SK-MEL-5 (cell line): Measurements from ENCODE around the gene GUCD1. TPM values are rescaled to one million over a fixed set of nuclear protein-coding genes. Genes with fewer than 3 reads are reported as not detected.

Source experiments
- DNase-seq: peaks from one replicate; pipeline ENCODE4 v3.0.0-alpha.2; 2016; ENCODE audit warnings: low read depth, low spot score
- in situ Hi-C: cut with HindIII; loops from 2 replicates; pipeline ENCODE4 v1.10.0; 2016; ENCODE audit warnings: low sequenced_read_pairs, high pct_unique_total_duplicates, low pct_unique_long_range_greater_than_20kb
- total RNA-seq: library from RNA; depleted of rRNA; stranded (reverse); fragments of >200 nt; shearing (Covaris generic); gene quantifications from 2 replicates; pipeline ENCODE4 v1.2.3, GENCODE V29; 2014

Gene GUCD1
- total RNA-seq, 1 experiment from 2014 or later: 141 TPM

- DNase-seq: no peak
- in situ Hi-C loops: no loop called here
These were observed 38.6 kb downstream of the GUCD1 start for GRCh38 chr22:24516301-24516737.

GRCh38 chr22:24515027-24515338 is 40.0 kb downstream of the GUCD1 start:
- DNase-seq: no peak
- in situ Hi-C loops: no loop called here

GRCh38 chr22:24514241-24515026 is 40.5 kb downstream of the GUCD1 start:
- no peak for DNase-seq
- in situ Hi-C loops: no loop called here

- no peak for DNase-seq
- in situ Hi-C loops: no loop called here
These were observed 41.3 kb downstream of the GUCD1 start for GRCh38 chr22:24513378-24514240.

- in situ Hi-C loops: no loop called here
- no peak for DNase-seq
These were observed 42.9 kb downstream of the GUCD1 start for GRCh38 chr22:24512043-24512442.

- peak; percentile 32 for DNase-seq
- in situ Hi-C loops: no loop called here
These were observed 44.0 kb downstream of the GUCD1 start for GRCh38 chr22:24510637-24511625.

- in situ Hi-C loops: no loop called here
- no peak for DNase-seq
These were observed 47.2 kb downstream of the GUCD1 start for GRCh38 chr22:24507716-24508115.

GRCh38 chr22:24506802-24507438 is 48.0 kb downstream of the GUCD1 start:
- in situ Hi-C loops: no loop called here
- DNase-seq: no peak

- in situ Hi-C loops: no loop called here
- no peak for DNase-seq
These were observed 49.8 kb downstream of the GUCD1 start for GRCh38 chr22:24504956-24505736.

GRCh38 chr22:24504540-24504939 is 50.4 kb downstream of the GUCD1 start:
- in situ Hi-C loops: no loop called here
- no peak for DNase-seq

GRCh38 chr22:24503843-24504338 is 51.0 kb downstream of the GUCD1 start:
- in situ Hi-C loops: no loop called here

GRCh38 chr22:24503137-24503842 is 51.6 kb downstream of the GUCD1 start:
- DNase-seq: peak; percentile 74
- in situ Hi-C loops: no loop called here

More at GRCh38 chr22:24503843-24504338, 51.0 kb downstream of the GUCD1 start:
- DNase-seq: no peak

- in situ Hi-C loops: no loop called here
- no peak for DNase-seq
These were observed 52.4 kb downstream of the GUCD1 start for GRCh38 chr22:24502541-24502940.

- no peak for DNase-seq
- in situ Hi-C loops: no loop called here
These were observed 52.9 kb downstream of the GUCD1 start for GRCh38 chr22:24502034-24502433.

GRCh38 chr22:24501301-24502005 is 53.5 kb downstream of the GUCD1 start:
- in situ Hi-C loops: no loop called here
- no peak for DNase-seq
